IPS-11a (cell line): ENCODE results near the gene SLC39A2.

Source experiments
- H3K4me3 ChIP-seq: one replicate; pipeline ENCODE4 v1.5.1; 2013; ENCODE audit warnings: low read depth, low read length, control low read depth

SLC39A2 gene

DNA sequence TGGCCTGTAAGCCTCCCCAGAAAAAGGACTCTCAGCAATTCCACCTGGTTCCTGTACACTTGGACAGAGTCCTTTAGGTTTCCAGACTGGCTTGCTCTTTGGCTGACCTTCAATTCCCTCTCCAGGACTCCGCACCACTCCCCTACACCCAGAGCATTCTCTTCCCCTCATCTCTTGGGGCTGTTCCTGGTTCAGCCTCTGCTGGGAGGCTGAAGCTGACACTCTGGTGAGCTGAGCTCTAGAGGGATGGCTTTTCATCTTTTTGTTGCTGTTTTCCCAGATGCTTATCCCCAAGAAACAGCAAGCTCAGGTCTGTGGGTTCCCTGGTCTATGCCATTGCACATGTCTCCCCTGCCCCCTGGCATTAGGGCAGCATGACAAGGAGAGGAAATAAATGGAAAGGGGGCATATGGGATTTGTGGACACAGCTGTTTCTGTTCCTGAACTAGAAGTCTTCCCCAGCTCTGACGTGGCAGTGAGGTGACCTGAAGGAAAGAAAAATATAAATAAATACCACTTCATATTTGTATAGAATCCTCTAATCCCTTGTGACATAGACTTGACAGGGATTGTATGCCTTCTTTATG, 44.4 kb downstream of the SLC39A2 start:
- no peak overlapping the region for H3K4me3 ChIP-seq

DNA sequence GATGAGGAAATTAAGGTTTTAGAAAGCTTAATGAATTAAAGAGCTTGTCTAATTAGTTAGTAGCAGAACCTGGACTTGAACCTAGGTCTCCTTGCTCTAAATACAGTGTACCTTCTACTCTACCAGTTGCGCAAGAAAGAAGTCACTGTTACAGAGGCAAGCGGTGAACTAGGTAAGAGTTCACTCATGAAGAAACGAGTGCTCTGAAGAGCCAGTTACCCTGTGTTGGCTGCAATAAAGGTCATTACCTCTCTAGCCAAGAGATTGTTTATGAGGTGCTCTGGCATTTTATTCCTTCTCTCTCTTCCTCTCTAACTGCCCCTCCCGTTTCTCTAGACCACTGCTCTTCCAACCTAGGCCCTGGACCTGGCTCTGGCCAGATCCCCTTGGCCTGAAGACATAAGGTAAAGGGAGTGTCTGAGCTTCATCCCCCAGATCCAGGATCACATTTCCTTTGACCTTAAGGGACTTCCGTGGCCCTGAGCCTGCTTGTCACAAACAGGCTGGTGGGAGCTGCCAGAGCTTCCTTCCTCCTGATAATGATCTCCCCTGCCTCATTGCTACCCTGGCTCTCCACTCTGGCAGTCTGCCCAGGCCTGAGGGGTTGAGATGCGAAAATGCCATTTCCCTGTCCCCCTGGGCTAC, 45.0 kb downstream of the SLC39A2 start:
- no peak overlapping the region for H3K4me3 ChIP-seq

- H3K4me3 ChIP-seq = no peak overlapping the region
These were observed 48.3 kb downstream of the SLC39A2 start for GRCh38 chr14:21047378-21047781.

DNA sequence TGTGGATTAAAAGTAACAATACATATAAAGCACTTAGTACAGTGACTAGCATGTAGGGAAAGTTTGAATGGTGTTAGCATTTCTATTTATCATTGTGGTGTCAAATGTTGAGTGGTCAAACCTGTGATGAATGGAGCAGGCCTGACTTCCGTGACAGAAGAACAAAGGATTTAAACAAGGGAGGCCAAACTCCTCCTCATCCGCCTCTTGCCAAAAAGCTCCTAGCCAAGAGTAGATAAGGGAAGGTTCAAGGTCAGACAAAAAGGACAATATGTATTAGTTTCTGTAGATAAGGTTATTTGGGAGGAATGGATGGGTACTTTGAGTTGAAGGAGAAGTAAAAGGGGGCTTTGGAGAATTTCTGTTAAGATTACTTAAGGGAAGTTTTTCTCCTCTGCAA, 49.5 kb downstream of the SLC39A2 start:
- no peak overlapping the region for H3K4me3 ChIP-seq

DNA sequence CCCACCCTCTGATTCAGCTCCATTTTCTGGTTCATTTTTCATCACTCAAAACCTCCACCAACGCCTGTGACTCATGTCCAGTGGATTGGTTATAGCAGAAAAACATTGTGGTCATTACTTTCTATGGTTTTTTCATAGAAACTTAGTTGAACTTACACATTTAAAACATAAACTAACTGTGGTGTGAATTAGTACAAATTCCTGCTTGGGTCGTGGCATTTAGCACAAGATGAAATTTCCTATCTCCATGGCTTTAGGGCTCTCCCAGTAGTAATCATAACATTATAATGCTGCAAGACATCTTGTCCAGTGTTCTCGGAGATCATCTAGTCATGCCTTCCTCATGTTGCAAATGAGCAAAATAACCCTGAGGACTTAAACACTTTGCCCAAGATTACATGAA, 50.2 kb downstream of the SLC39A2 start:
- H3K4me3 ChIP-seq = no peak overlapping the region

DNA sequence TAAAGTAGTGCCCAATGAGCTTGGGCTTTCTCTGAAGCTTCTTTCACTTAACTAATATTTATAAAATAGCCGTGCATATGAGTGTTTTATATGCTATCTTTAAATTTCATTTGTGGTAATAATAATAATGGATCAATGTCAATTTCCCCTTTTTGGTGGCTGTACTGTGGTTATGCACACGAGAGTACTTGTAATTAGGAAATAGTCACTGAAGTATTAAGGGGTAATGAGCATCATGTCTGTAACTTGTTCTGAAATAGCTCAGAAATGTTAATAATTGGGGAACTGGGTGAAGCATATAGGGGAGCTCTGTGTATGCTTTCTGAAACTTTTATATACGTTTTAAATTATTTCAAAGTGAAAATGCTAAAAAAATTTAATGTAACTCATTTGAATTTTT, 51.5 kb downstream of the SLC39A2 start:
- H3K4me3 ChIP-seq = no peak overlapping the region
